A549 treated with AZD2906 at 1 μM for 4 hours (cell line): ENCODE data around the gene DCUN1D2. TPM values are rescaled to one million over a fixed set of nuclear protein-coding genes. Genes with fewer than 3 reads are reported as not detected.

Source experiments
- total RNA-seq: library from RNA; stranded (reverse); fragments of 200-300 nt; extraction: Qiagen RNA extraction; gene quantifications from 5 replicates; pipeline ENCODE4 v1.2.3, GENCODE V29; 2022

The DCUN1D2 gene
- total RNA-seq: 8.6 to 10.5 TPM (median 10.1 TPM) in 5 replicates

GRCh38 chr13:113490496-113491417 is at the start of gene DCUN1D2:
DCUN1D2 (minus strand) TSS chr13:113490711; CDS start chr13:113490669, 42 bp downstream.

GRCh38 chr13:113452942-113453901 is 37.3 kb downstream of the DCUN1D2 start, which contains the start of gene ADPRHL1:
ADPRHL1 (minus strand) TSS chr13:113453488; CDS start chr13:113453437, 51 bp downstream.

Other genes with a start within 250 kb of the DCUN1D2 start
- 77.3 to 92.0 TPM (median 91.1 TPM) in 5 replicates for gene LAMP1, start 193.5 kb downstream of the DCUN1D2 start, total RNA-seq
- gene GRTP1, start 126.6 kb downstream of the DCUN1D2 start, total RNA-seq: 1.5 to 2.5 TPM (median 1.8 TPM) in 5 replicates
- 13.8 to 18.6 TPM (median 14.8 TPM) in 5 replicates for gene ADPRHL1, start 37.2 kb downstream of the DCUN1D2 start, total RNA-seq
- gene TFDP1, start 94.0 kb upstream of the DCUN1D2 start, total RNA-seq: 92.9 to 107 TPM (median 98.2 TPM) in 5 replicates
- not detected in 5 replicates for gene ATP4B, start 167.5 kb upstream of the DCUN1D2 start, total RNA-seq
- gene GRK1, start 176.5 kb upstream of the DCUN1D2 start, total RNA-seq: 0.02 to 0.19 TPM (median 0.05 TPM) in 3 of 5 replicates, not detected in the others